NCI-H2171 (cell line): ENCODE data around the gene LGI2.
"Not testable (repeated sequence)": the region's sequence is repeated elsewhere in the genome, so short reads cannot be mapped to it uniquely, and the experiment has no call there.

Experiments
- DNase-seq: peaks from one replicate; lab custom pipeline; 2025; lab: John Stamatoyannopoulos, UW

Gene LGI2

GRCh38 chr4:25030277-25031076 is at the start of gene LGI2:
Gene LGI2 (minus strand): TSS chr4:25030946. CDS start chr4:25030693, 253 bp downstream.
- DNase-seq, result no peak

GRCh38 chr4:25078523-25078922 is 47.8 kb upstream of the LGI2 start:
- no peak for DNase-seq

- DNase-seq, result no peak
These were observed 46.1 kb upstream of the LGI2 start for GRCh38 chr4:25076625-25077398.

GRCh38 chr4:25075851-25076250 is 45.1 kb upstream of the LGI2 start:
- no peak for DNase-seq

- DNase-seq, result no peak
These were observed 44.4 kb upstream of the LGI2 start for GRCh38 chr4:25075129-25075528.

- DNase-seq, result no peak
These were observed 39.8 kb upstream of the LGI2 start for GRCh38 chr4:25070545-25070944.

- DNase-seq, result no peak
These were observed 38.3 kb upstream of the LGI2 start for GRCh38 chr4:25069014-25069413.

GRCh38 chr4:25068386-25068785 is 37.6 kb upstream of the LGI2 start:
- no peak for DNase-seq

GRCh38 chr4:25065932-25066590 is 35.3 kb upstream of the LGI2 start:
- DNase-seq, result no peak

- no peak for DNase-seq
These were observed 34.7 kb upstream of the LGI2 start for GRCh38 chr4:25065431-25065858.

- not testable (repeated sequence) for DNase-seq
These were observed 33.7 kb upstream of the LGI2 start for GRCh38 chr4:25064447-25064846.

GRCh38 chr4:25063116-25063515 is 32.4 kb upstream of the LGI2 start:
- DNase-seq, result no peak

GRCh38 chr4:25062098-25062497 is 31.4 kb upstream of the LGI2 start:
- DNase-seq, result no peak

GRCh38 chr4:25061602-25062001 is 30.9 kb upstream of the LGI2 start:
- no peak for DNase-seq

GRCh38 chr4:25060963-25061340 is 30.2 kb upstream of the LGI2 start:
- DNase-seq, result no peak

GRCh38 chr4:25060241-25060962 is 29.7 kb upstream of the LGI2 start:
- no peak for DNase-seq

- no peak for DNase-seq
These were observed 29.0 kb upstream of the LGI2 start for GRCh38 chr4:25059791-25060190.

GRCh38 chr4:25058796-25059195 is 28.1 kb upstream of the LGI2 start:
- DNase-seq, result no peak

- no peak for DNase-seq
These were observed 26.6 kb upstream of the LGI2 start for GRCh38 chr4:25057299-25057698.

- DNase-seq, result not testable (repeated sequence)
These were observed 21.3 kb upstream of the LGI2 start for GRCh38 chr4:25052037-25052436.

GRCh38 chr4:25051534-25051933 is 20.8 kb upstream of the LGI2 start:
- no peak for DNase-seq
